ENCODE results near the gene MRPS23.
A peak's percentile ranks its signal among the peaks of the same experiment; 100 is the strongest.

The MRPS23 gene

DNA sequence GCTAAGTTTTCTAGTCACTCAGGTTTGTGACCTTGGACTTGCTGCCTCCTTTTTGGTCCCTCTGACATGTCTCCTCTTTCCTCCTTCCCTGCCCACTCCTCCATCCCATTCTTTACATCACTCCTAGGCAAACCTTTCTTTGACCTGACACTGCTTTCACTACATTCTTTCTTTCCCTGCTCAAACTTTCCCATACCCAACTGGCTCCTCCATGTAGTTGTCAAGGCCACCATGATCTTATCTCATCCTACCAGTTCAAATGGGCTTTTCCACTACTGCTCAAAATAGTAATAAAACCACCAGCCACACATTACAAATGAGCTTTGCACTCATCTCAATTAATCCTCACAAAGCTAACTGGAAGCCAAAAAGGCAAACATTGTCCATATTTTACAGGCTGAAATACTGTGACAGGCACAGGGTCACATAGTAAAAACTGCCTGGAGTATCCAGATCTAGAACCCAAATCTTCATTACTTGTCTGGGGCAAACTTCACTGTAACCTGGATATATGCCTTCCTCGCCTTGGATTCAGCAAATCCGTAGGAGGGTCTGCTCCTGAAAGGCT lies 14.4 kb downstream of the MRPS23 start:
- DNase-seq = no peak

DNA sequence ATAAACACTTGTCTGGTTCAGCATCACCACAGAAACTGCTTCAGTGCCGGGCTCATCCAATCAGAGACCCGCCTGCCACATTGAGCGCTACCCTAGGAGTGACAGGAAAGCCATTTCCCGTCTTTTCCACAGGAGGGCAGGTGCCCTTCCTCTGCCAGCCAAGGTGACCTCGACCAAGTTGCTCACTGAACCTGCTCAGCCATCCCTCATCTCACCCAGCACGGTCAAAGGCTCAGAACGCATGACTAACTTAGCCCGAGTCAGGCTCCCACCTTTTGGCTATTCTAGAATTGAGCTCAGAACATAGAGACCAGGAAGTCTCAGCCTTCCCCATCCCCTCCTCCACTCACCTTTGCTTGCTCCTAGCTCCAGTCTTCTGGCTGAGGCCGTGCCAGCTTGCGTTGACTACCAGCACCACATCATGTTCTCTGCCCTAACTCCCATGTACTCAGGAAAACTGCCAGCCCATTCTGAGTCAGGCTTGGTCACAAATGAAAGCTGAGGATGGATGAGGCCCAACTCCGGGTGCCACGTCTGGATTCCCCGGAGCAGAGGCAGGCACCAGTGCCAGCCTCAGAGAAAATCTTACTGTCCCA lies 15.6 kb downstream of the MRPS23 start:
- DNase-seq = peak; percentile 73

DNA sequence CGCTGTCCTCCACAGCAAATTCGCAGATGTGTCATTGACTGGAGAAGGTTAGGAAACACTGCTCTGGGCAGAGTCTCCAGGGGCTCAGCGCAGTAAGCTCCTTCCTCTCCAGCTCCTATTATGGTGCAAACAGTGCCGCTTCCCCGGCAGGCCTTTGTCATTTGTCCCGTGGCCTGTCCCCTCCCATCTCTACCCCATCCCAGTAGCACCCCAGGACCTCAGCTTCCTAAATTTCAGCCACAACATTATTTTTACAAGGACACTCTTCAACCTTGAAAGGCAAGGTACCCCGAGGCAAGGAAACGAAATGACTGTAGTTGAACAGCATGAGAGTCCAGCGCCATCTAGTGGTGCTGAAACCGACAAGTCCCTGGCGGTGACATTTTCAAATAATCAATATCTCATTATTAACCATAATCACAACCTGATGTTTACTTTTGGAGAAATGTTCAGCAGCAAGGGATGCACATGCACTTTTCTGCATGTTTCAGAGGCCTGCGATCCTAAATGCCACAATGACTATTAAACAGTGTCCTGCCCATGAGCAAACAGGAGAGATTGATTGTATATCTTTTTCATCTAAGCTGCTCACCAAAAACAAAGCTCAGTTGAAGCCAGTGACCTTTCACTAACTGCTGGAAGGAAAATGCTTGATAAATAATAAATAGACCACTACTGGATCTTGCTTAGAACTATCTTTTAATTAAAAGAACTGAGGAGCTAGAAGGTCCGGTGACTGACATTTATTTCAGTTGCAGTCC lies 16.5 kb downstream of the MRPS23 start:
- peak; percentile 90 for DNase-seq

DNA sequence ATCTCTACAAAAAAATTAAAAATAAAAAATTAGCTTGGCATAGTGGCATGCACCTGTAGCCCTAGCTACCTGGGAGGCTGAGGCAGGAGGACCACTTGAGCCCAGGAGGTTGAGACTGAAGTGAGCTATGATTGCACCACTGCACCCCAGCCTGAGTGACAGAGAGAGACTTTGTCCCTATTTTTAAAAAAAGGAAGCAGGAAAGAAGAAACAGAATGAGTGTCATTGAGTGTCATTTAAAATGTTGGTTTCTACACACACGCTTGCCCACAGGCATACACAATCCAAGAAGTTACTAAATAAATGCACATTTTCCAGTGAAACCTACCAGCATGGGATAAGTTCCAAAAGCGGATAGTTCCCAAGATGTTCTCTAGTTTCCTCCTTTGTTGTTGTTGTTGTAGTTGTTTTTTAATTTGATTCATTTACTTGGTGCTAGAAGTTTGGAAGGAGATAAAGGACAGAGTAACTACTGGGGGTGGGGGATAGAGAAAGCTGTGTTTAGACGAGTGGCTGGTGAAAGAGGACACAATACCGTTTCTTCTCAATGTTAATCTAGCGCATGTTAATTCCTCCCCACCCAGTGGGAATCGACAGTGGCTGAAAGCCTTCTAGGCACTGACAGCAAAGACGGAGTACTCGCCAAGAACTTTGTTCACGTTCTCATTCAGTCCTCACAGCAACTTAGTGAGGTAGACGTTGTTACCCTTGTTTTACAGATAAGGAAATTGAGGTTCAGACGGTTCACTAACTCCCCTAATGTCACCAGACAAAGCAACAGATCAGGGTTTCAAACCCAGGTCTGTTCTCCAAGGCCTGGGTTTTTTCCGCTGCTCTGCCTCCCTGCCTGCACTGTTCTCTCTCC lies 17.3 kb downstream of the MRPS23 start:
- no peak for DNase-seq

DNA sequence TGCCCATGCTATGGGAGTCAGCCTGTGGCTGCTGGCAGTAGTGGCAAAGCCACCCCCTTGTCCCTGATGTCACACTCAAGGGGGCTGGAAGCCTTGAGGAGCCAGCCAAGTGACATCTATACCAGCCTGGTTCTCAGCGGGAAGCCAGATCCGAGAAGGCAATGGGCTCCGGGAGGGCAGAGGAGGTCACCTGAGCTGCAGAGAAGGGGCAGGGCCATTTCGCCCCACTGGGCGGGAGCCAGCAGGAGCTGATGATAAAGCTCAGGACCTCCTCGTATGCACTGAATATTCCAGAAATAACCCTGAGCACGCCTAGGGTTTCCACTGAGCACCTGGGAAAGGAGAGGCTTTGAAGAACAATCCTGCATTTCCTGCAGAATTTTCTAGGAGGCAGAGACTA lies 19.0 kb downstream of the MRPS23 start:
- no peak for DNase-seq

DNA sequence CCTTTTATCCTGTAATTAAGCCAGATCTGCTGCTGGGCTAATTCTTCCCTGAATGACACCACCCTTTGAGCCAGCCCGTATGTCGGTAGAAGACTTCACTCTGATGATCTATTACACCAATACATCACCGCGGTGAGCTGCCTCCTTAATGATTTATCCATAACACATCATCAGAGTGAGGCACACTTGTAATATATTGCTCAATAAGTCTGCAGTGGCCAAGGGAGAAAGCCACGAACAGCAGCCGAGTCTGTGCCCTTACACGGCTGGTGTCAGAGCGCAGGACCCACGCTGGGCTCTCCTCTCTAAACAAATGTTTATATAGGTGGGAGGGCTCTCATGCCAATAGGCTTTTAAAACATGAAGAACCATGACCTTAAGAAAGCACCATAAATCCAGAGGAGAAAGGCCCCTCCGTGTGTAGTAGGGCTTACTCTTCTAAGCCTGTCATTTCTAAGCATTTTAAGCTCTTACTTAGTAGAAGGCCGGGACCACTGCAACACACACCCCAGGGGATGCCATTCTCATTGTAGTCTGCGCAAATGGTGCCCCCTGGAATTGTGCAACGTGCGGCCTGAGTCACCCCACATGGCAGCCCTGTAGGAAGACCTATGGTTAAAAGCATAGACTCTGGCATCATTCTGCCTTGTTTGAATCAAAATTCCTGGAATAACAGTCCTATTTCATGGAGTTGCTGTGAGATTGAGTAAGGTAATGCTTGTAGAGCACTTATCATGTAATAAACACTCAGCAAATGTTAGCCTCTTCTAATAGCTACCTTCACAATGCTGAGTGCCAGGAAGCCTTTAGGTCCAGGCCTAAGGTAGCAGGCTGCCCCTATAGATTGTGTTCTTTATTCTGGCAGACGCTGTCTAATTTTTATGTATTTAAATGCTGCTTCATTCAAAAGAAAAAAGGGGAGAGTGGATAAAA lies 26.1 kb downstream of the MRPS23 start:
- DNase-seq = no peak

DNA sequence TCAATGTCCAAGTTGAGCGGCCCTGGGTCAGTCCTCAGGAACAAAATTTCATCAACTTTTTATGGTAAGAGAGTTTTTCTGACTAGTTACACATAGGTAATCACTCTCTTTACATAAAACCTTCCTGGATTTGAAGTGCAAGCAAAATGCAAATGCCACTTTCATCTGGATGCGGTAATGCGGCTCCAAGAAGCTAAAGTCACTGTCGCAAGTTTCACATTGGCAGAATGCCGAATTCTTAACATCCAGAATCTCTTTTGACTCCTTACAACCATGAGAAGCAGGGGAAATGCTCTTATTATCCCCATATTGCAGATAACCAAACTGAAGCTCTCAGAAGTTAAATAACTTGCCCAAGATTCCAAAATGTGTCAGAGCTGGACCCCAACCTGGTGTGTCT lies 30.0 kb downstream of the MRPS23 start:
- peak; percentile 22 for DNase-seq

DNA sequence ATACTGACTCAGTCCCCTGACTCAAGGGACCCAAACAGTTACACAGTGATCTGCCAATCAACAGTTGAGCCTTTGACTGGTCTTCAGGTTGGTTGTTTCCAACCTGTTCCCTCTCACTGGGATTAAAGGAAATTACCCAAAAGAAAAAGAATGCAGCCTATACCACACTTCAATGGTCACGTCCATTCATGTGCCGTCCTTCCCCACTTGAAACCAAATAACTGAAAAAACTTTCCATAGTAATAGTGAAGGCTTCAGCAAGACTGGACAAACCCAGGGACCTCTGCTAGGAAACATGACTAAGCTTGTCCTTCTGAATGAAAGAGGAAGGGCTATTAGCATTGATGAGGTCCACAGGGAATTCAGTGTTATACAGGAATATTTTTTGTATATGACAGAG lies 30.6 kb downstream of the MRPS23 start:
- no peak for DNase-seq

DNA sequence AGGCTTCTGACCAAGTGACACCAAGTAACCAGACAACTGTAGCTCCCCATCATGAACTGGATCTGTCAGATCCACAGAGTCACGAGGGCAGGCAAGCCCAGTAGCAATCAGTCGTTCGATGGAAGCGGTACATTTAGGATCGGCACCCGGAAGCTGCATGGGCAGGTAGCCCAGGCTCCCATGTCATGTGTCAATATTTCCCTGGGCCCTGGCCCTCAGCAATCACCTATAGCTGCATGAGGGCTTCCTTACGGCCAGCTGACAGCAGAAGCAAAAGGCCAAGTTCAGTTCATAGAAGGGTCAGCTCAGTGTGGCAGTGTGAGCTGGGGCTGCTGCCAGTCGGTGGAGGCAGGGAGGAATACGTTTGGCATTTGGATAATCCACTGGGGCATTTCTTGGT lies 31.8 kb downstream of the MRPS23 start:
- peak; percentile 20 for DNase-seq

DNA sequence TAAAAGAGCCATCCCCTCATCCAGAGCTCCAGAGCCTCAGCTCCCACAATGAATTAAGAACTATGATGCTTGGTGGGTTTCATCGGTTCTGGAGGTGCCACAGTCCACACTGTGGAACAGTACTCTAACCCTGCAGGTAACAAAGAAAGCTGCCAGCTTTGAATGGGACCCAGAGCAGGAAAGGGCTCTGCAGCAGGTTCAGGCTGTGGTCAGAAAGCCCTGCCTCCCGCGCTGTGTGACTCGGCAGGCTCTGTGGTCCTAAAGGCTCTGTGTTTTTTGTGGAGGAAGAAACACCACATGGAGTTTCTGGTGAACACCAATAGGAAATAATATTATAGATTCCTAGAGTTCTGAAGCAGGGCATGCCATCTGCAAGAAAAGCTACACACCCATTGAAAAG lies 32.5 kb downstream of the MRPS23 start:
- peak; percentile 48 for DNase-seq

DNA sequence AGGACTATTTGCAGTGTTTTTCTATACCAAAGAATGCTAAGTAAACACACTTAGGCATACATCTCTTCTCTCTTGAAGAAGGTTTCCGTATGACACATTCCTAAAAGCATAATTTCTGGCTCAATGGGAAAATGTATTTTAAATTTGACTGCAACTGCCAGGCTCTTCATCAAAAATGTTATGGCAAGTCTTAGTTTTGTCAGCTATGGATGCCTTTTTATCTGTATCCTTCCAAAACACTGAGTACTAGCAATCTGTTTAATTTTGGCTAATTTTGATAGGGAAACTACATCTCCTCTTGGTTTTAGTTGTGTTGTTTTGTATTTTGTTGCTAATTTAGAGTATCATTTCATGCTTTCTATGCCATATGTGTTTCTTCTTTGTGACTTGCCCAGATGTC lies 35.4 kb downstream of the MRPS23 start:
- no peak for DNase-seq

DNA sequence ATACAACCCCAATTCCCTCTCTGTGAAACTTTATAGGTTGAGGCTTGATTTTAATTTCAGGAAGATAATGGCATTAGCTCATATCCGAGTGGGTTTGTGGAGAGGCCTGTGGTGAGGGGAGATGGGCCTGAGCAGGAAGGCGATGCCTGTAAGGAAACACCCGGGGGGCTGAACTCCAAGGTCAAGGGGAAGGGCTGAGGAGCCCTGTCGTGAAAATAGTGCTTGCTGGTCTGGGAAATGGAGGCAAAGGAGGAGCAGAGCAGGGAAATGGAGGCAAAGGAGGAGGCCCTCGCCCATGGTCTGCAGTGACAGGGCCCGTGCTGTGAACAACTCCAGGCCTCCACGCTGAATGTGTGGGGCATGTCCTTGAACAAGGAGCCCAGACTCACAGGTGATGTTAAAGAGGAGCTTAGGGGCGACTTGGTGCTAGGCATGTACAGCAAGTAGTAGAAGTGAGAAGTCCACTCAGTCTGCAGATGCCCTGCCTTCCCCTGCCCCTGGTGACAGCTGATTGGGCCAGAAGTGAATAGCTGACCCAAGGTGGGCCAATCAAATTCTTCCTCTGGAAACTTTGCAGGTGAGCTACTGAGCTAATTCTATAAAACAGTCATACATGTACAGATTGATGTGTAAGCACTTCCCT lies 38.1 kb downstream of the MRPS23 start:
- DNase-seq = peak; percentile 54

DNA sequence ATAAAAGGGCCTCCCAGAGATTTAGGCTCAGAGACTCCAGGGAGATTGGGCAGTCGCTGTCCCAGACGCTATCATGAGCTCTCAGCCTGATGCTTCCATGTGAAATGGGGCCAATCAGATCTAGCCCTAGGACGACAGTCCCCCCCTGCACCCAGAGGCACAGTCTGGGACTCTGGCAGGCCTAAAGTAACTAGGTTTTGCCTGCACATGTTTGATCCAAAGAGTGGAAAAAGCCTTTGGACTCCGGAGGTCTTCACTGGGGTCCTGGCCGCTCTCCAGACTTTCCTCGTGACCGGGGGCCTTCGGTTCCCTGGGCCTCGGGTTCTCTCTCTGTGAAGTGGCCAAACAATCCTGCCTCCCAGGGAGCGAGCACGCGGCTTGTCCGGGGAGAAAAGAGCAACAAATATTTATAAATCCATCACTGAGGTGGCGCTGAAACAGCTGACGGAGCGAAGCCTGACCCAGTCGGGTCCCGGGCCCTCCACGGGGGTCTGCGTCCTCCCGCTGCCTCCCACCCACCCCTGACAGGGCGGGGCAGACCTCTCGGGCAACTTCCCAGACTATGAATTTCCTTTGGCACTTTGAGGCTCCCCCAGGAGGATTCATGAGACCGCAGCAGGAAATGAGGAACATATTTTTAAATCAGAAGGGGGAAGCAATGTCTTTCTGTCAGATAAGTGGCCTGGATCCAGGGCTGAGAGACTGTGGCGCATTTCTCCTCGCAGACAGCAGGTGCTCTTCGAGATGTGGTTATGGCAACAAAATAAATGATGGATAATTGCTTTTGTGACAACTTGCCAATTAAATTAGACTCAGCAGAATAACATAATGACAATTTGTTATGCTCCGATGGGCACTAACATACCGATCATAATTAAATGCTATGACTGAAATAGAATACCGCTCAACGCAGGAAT lies 38.9 kb downstream of the MRPS23 start:
- peak; percentile 51 for DNase-seq

DNA sequence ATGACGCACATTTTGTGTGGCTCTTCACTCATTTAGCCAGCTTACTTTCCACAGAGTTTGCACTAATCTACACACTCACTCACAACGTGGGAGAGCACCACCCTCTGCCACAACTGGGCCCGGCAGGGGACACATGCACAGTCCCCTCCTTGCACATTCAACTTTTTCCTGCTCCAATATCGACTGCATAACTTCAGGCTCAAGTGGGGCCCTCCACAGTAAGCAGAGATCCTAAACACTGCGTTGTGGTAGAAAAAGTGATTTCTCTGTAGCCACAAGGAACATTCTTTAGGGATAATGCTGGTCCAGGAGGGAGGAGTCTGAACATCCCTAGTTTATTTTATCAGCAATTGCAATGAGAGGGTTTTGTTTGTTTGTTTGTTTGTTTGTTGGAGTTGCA lies 40.0 kb downstream of the MRPS23 start:
- DNase-seq = peak; percentile 17

DNA sequence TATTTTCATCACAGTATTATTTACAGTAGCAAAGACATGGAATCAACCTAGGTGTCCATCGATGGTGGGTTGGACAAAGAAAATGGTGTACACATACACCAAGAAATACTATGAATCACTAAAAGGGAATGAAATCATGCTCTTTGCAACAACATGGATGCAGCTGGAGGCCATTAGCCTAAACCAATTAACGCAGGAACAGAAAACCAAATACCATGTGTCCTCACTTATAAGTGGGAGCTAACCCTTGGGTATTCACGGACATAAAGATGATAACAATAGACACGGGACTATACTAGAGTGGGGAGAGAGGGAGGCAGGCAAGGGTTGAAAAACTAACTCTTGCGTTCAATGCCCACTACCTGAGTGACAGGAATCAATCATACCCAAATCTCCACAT lies 41.0 kb downstream of the MRPS23 start:
- peak; percentile 4 for DNase-seq

DNA sequence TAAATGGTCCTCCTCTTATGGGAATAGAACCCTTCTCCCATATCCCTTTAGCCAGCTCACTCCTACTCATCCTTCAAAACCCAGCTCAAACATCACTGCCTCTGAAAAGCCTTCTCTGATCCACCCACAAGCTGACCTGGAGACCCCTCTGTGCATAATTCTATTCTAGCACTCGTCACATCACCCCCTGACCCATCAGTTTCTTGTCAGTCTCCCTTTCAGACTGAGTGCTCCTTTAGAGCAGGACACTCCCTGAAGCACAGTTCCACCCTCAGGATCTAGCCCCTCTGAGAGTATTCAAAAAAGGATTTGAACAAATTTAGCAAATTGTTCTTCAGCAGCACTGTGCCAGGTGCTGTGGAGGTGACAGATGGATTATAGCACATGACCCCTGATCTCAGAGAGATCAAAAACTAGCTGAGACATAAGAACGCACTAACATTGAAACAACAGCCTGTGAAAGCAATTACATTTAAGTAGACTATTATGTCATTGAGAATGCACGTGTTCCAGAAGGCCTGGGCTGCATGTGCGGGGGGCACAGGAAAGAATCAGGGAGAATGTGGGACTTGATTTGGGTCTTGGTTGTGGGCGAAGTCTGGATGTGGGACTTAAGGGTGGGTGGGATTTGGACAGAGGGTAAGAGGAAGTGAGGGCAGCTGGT lies 43.5 kb downstream of the MRPS23 start:
- DNase-seq = peak; percentile 46

DNA sequence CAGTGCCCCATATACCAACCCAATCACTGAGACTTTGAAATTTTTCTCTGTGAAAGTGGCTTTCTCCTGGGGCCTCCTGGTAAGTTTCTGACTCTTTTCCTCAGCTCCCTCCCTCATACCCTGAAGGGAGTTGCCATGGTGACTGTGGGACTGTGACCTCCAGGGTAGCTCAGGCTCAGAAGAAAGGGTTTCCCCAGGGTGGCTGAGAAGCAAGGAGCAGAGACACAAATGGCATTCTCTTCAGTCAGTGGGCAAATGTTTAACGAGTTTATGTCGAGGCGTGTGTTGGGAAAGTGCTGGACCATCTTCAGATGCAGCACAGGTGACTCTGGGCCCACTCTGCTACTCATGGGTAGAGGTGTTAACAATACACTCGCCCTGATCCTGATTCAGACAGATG lies 46.8 kb downstream of the MRPS23 start:
- DNase-seq = peak; percentile 45

DNA sequence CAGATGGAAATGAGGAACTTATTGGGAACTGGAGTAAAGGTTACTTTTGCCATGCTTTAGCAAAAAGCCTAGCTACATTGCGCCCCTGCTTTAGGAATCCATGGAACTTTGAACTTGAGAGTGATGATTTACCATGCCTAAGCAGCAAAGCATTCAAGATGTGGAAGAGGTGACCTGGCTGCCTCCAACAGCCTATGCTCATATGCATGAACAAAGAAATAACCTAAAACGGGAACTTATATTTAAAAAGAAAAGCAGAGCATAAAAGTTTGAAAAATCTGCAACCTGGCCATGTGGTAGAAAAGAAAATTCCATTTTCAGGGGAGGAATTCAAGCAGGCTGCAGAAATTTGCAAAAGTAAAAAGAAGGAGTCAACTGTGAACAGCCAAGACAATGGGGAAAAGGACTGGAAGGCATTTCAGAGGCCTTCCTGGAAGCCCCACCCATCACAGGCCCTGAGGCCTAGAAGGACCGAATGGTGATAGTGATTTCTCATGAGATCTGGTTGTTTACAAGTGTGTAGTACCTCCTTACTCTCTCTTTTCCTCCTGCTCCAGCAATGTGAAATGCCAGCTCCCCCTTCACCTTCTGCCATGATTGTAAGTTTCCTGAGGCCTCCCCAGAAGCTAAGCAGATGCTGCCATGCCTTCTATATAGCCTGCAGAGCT lies 48.7 kb downstream of the MRPS23 start:
- peak; percentile 20 for DNase-seq

DNA sequence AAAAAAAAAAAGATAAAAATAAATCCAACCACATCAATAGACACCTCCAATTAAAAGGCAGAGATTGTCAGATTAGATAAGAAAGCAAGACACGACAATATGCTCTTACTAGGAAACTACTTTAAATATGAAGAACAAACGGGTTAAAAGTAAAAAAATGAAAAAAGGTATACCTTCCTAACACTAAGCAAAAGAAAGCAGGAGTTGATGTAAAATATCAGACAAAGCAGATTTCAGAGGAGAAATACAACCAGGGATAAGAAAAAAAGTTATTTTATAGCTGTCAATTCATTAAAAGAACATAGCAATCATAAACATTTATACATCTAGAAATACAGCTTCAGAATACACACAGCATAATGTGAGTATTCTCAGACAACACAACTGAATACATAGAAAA lies 55.0 kb downstream of the MRPS23 start:
- no peak for DNase-seq

DNA sequence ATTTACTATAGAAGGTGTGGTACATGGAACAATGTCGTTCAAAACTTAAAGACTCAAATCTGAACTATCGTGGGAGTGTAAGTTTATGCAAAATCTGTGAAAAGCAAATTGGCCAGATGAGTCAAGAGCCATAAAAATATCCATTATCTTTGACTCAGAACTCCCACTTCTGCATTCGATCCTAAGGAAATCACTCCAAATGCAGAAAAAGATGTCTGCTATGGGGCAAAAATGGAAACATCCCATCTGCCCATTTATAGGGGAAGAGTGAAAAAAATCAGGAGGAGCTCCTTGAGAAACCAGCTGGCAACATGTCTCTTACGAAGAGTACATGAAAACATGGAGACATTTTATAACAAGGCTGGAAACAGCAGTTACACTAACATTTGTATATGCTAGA lies 61.1 kb downstream of the MRPS23 start:
- DNase-seq = no peak
